ENCODE data around the gene BIK.

DNA sequence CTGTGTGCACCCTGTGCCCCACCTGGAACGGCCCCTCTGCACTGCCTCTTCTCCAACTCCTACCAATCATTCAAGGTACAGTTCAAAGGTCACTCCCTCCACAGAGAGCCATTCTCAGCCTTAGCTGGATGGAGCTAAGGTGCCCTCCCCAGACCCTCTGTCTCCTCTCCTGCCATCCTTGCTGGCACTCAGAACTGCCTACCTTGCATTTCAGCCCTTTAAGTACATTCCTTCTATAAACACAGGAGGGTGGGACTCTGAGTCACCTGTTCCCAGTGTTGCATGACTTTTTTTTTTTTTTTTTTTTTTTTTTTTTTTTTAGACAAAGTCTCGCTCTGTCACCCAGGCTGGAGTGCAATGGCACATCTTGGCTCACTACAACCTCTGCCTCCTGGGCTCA, 29.9 kb upstream of the BIK start:
- no peak for TF ChIP-seq CTCF (IDR thresholded peaks at IDR 0.05)
- TF ChIP-seq POLR2A (IDR thresholded peaks at IDR 0.05), result no peak
